ENCODE data around the gene KIZ.
"Not testable (repeated sequence)": the region's sequence is repeated elsewhere in the genome, so short reads cannot be mapped to it uniquely, and the experiment has no call there.

KIZ gene

GRCh38 chr20:21234324-21234723 is 108.4 kb downstream of the KIZ start:
- DNase-seq = no peak

GRCh38 chr20:21234806-21235483 is 109.1 kb downstream of the KIZ start:
- no peak for DNase-seq

GRCh38 chr20:21235484-21236445 is 109.9 kb downstream of the KIZ start:
- peak; percentile 66 for DNase-seq

- no peak for DNase-seq
Observed at GRCh38 chr20:21237956-21238799, 112.3 kb downstream of the KIZ start.

GRCh38 chr20:21238818-21239536 is 113.1 kb downstream of the KIZ start:
- no peak for DNase-seq

GRCh38 chr20:21240394-21240793 is 114.5 kb downstream of the KIZ start:
- DNase-seq = no peak

- no peak for DNase-seq
Observed at GRCh38 chr20:21241406-21241805, 115.5 kb downstream of the KIZ start.

GRCh38 chr20:21243811-21244210 is 117.9 kb downstream of the KIZ start:
- DNase-seq = no peak

- DNase-seq = no peak
Observed at GRCh38 chr20:21244808-21245207, 118.9 kb downstream of the KIZ start.

- no peak for DNase-seq
Observed at GRCh38 chr20:21246161-21246560, 120.3 kb downstream of the KIZ start.

- DNase-seq = not testable (repeated sequence)
Observed at GRCh38 chr20:21247603-21248095, 121.8 kb downstream of the KIZ start.

GRCh38 chr20:21251278-21251677 is 125.4 kb downstream of the KIZ start:
- DNase-seq = peak; percentile 58

GRCh38 chr20:21257192-21257591 is 131.3 kb downstream of the KIZ start:
- DNase-seq = no peak

GRCh38 chr20:21258411-21258810 is 132.5 kb downstream of the KIZ start:
- no peak for DNase-seq

GRCh38 chr20:21259346-21259745 is 133.5 kb downstream of the KIZ start:
- DNase-seq = no peak

- no peak for DNase-seq
Observed at GRCh38 chr20:21262812-21263211, 136.9 kb downstream of the KIZ start.

GRCh38 chr20:21265261-21266190 is 139.6 kb downstream of the KIZ start:
- no peak for DNase-seq

GRCh38 chr20:21266191-21266536 is 140.3 kb downstream of the KIZ start:
- no peak for DNase-seq

- no peak for DNase-seq
Observed at GRCh38 chr20:21269772-21270171, 143.9 kb downstream of the KIZ start.

- no peak for DNase-seq
Observed at GRCh38 chr20:21270806-21271205, 144.9 kb downstream of the KIZ start.

GRCh38 chr20:21272279-21272678 is 146.4 kb downstream of the KIZ start:
- no peak for DNase-seq
